Inflammatory macrophage (primary cell): ENCODE measurements around the gene CEP97.
"Not testable (repeated sequence)": the region's sequence is repeated elsewhere in the genome, so short reads cannot be mapped to it uniquely, and the experiment has no call there.

Experiments used
- DNase-seq, 2 donors: peaks; one replicate each; pipeline ENCODE4 v3.0.0-alpha.2; 2020 to 2022

Gene CEP97

GRCh38 chr3:101762041-101762646, 37.7 kb downstream of the CEP97 start:
- DNase-seq = no peak

GRCh38 chr3:101777745-101778281, 53.4 kb downstream of the CEP97 start:
- not testable (repeated sequence) for DNase-seq

- DNase-seq = no peak
Observed at GRCh38 chr3:101778385-101779046, 54.1 kb downstream of the CEP97 start.

- peak; percentile 86 to 87 for DNase-seq
Observed at GRCh38 chr3:101779047-101779821, 54.8 kb downstream of the CEP97 start, which contains the start of gene NXPE3. Gene NXPE3, plus strand, starts transcription at chr3:101779211. Its CDS starts 6,386 bp downstream, at chr3:101785597.

- no peak for DNase-seq
Observed at GRCh38 chr3:101779822-101780381, 55.5 kb downstream of the CEP97 start.

- DNase-seq = peak; percentile 9 to 31
Observed at GRCh38 chr3:101780661-101781060, 56.2 kb downstream of the CEP97 start.

- DNase-seq = no peak
Observed at GRCh38 chr3:101781166-101781565, 56.8 kb downstream of the CEP97 start.

GRCh38 chr3:101784855-101785613, 60.6 kb downstream of the CEP97 start:
- DNase-seq = peak; percentile 34 to 93

GRCh38 chr3:101791778-101792177, 67.4 kb downstream of the CEP97 start:
- no peak for DNase-seq

GRCh38 chr3:101796077-101796680, 71.8 kb downstream of the CEP97 start:
- DNase-seq = no peak

GRCh38 chr3:101801174-101801573, 76.8 kb downstream of the CEP97 start:
- DNase-seq = no peak

GRCh38 chr3:101802179-101802578, 77.8 kb downstream of the CEP97 start:
- no peak for DNase-seq

GRCh38 chr3:101803173-101803782, 78.9 kb downstream of the CEP97 start:
- DNase-seq = peak; percentile 74 to 81

GRCh38 chr3:101803939-101804338, 79.5 kb downstream of the CEP97 start:
- no peak for DNase-seq

- DNase-seq = no peak
Observed at GRCh38 chr3:101806491-101806890, 82.1 kb downstream of the CEP97 start.

- DNase-seq = no peak
Observed at GRCh38 chr3:101807888-101808287, 83.5 kb downstream of the CEP97 start.

GRCh38 chr3:101809178-101810021, 85.0 kb downstream of the CEP97 start:
- DNase-seq = peak; percentile 72 to 75

GRCh38 chr3:101810022-101810418, 85.6 kb downstream of the CEP97 start:
- peak in 1 of 2 donors; percentile 12 for DNase-seq

- DNase-seq = no peak
Observed at GRCh38 chr3:101811875-101812274, 87.5 kb downstream of the CEP97 start.

- DNase-seq = no peak
Observed at GRCh38 chr3:101812895-101813294, 88.5 kb downstream of the CEP97 start.
